NCI-H2081 (cell line): Measurements from ENCODE around the gene UBAP2L.
"Not testable (repeated sequence)": the region's sequence is repeated elsewhere in the genome, so short reads cannot be mapped to it uniquely, and the experiment has no call there.

ENCODE experiments used
- DNase-seq, 2 experiments: peaks; one replicate each; lab custom pipeline; 2025; lab: John Stamatoyannopoulos, UW

The UBAP2L gene

DNA sequence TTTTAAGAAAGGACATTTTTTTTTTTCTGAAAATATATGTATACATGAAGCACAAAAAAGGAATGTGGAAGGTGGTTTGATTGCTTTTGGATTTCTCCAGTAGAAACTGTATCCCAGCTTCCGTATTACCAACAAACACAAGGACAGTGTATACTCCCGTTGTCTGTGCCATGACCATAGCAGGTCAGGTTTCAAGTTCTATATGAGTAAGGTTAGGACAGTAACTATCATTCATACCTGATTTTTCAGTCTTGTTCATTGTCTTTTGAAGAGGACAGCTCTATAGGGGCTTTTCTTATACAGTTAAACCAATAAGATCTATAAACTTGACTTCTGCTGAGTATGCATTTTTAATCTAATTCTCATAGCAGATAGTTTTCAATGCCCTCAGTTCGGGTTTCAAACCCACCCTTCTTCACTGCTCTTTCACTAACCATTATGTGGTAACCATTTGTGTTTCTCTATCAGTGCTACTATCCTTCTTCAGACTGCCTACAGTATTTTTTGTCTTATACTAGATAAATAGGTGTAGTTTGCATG lies 19.6 kb downstream of the UBAP2L start:
- no peak for DNase-seq

GRCh38 chr1:154241703-154242351 lies 21.1 kb downstream of the UBAP2L start:
- no peak for DNase-seq

DNA sequence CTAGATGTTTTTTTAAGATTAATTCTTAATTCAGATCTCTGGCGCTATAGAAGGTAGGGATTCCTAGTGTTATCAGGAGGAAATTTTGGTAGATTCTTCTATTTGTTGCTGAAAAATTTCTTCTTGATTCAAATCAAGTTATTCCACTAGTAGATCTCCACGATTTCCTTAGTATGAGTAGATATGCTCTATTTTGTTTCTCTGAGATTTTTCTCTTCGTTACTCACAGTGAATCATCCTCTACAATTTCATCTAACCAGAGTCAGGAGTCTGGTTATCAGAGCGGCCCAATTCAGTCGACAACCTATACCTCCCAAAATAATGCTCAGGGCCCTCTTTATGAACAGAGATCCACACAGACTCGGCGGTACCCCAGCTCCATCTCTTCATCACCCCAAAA lies 32.9 kb downstream of the UBAP2L start:
- DNase-seq: no peak

DNA sequence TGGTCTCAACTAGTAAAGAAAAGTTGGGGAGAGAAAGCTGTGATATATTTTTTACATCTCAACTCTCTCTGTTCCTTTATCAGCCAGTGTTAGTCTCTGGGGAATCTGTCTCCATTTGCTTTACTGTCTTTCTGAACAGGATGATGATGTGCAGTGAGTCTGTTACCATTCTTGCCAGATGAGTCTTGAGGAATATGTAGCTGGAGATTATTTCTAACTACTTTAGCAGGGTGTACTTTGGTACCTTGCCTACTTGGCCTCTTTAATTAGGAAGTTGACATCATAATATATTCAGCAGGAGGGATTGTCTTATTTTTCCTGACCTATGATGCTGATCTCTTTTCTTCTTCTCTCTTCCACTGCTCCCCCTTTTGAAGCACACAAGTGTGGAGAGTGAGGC lies 35.9 kb downstream of the UBAP2L start:
- DNase-seq: no peak

DNA sequence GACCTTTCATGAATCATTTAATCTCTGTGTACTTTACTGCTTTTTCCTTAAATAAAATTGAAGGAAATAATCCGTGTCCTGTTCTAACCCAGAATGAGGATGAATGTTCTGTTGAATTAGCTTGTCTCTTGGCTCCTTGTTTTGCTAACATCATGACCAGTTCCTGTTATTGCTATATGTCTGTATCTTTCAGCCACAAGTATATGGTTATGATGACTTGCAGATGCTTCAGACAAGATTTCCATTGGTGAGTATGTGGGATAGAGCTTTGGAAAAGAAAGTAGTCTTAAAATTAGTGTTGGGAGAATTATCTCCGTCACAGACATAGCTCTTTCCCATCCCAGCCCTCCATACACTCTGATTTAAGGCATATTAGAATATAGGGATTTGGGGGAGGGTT lies 38.0 kb downstream of the UBAP2L start:
- no peak for DNase-seq

DNA sequence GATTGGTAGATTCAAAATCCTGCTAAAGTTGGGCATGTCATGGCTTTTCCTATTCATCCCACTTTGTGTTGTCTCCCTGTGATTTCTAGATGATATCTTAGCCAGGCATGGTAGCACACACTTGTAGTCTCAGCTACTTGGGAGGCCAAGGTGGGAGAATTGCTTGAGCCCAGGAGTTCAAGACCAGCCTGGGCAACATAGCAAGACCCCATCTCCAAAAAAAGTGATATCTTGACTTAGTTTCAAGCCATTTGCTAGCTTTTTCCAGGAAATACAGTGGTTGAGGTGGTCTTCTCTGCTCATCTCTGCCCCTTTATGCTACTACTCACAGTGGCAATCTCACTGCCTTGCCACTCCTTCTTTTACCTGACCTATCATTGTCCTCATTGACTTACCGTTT lies 39.4 kb downstream of the UBAP2L start:
- no peak for DNase-seq

DNA sequence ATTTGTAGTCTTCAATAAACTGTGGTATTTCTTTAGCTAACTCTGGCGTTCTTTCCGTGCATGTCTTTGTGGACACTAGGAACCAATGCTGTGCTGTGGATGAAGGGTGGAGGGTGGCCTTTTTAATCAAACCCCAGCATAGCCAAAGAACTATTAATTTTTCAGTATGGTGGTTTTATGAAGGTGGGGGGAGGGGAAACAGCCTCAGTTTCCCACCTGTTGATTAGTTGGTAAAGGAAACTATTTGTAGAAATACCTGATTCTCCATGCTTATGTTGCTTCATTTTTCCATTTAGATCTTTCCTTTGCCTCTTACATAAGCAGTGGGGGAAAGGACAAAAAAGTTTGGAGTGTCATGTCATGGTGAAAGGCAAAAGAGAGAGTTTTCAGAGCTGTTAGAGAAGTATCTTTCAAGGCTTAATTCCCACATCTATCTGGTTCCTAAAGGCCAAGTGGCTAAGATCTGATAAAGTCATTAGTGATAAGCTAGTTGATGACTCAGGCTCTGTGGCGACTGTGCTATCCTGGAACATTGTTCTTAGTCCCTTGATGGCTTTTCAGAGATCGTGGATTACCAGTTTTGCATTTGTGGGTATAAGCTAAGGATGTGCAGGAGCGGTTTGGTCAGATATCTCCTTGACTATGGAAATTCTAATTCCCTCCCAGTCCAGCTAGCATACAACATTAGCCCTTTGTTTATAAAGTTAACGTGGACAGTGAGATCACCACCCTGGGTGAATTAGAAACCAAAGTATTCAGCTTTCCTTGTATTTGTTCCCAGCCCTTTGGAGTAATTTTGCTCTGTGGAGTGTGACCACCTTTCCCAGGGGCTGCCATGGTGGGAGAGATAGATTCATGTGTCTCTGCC lies 42.9 kb downstream of the UBAP2L start:
- DNase-seq: no peak

- DNase-seq: no peak
Observed at GRCh38 chr1:154264454-154264853, 43.7 kb downstream of the UBAP2L start.

DNA sequence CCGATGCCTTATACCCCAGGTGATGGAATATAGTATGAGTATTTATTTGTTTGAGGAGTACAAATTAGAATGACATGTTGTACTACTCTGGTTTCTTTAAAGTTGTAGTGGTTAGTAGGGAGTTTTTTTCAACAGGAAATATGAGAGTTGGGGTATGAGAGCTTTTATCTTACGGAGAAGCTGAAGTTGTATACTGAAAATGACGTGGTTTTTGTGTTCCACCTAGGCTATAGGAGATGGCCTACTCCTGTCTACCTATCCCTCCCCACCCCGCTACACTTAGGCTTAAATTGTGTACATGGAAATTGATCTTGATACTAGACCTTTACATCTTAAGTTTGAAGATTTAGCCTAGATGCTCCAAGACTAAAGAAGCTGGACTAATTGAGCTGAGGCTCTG lies 44.8 kb downstream of the UBAP2L start:
- no peak for DNase-seq

DNA sequence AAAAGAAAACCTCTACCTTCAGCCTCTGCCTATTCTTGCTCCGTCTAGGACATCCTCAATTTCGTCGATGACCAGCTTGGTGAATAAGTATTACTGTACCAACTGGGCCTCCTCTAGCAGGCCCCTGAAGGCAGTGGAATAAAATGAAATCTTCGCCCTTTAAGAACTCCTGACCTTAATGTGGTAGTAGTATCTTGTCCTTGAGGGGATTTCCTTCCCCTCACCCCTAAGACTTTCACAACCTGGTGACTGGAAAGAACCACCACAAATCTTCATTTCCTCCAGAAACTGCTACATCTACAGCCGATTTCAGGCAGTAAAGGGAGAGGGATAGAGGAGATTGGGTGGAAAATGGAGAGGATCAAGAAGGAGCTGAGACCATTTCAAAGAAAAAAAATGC lies 50.1 kb downstream of the UBAP2L start:
- DNase-seq: no peak

- DNase-seq: peak; percentile 92 to 97
Observed at GRCh38 chr1:154272217-154272998, 51.7 kb downstream of the UBAP2L start, which contains the start of gene HAX1. Gene HAX1, plus strand, starts transcription at chr1:154272629. Its CDS starts 95 bp downstream, at chr1:154272724.

DNA sequence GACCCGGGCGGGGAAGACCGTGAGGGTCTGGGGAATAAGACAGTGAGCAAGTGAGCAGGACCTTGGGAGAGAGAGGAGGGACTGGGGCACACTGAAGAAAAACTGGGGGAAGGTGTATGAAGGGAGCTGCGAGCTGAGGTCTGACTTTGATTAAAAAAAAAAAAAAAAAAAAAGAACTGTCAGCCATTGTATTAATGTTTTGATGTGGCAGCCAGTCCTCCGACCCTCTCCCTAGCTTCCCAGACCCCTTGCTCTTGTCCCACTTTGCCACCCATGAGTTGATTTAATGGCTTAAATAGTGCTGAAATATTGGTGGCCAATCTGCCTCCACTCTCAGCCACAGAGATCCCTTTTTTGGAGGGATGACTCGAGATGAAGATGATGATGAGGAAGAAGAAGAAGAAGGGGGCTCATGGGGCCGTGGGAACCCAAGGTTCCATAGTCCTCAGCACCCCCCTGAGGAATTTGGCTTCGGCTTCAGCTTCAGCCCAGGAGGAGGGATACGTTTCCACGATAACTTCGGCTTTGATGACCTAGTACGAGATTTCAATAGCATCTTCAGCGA lies 52.3 kb downstream of the UBAP2L start:
- no peak for DNase-seq

DNA sequence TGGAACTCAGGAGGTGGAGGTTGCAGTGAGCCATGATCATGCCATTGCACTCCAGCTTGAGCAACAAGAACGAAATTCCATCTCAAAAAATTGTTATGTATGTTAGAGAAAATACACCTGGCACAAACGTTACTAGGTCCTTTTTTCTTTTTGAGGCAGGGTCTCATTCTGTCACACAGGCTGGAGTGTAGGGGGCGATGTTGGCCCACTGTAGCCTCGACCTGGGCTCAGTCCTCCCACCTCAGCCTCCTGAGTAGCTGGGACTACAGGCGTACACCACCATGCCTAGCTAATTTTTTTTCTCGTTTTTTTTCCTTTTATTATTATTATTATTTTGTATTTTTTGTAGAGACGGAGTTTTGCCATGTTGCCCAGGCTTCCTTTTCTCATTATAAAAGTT lies 56.0 kb downstream of the UBAP2L start:
- peak in 1 of 2 experiments; percentile 12 for DNase-seq

GRCh38 chr1:154287591-154287990 lies 66.8 kb downstream of the UBAP2L start:
- not testable (repeated sequence) for DNase-seq

GRCh38 chr1:154288661-154289060 lies 67.9 kb downstream of the UBAP2L start:
- DNase-seq: no peak

DNA sequence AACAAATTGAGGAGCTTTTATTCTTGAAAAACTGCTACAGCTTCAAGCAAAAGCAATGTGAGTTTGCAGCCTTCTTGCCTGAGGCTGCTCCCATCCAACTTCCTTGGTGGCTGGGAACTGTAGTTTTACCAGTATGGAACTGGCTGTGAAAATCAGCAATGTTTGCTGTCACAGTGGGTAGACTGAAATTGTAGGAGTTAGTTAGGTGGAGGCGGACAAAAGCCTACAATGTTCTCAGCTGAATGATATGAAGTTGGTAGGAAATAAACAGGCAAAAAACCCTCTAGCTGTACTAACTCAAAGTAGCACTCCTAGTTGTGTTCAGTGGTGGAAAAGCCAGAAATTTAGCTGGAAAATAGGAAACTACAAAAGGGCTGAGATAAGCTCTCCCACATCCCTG lies 70.2 kb downstream of the UBAP2L start:
- no peak for DNase-seq

GRCh38 chr1:154295408-154296235 lies 74.9 kb downstream of the UBAP2L start:
- no peak for DNase-seq

DNA sequence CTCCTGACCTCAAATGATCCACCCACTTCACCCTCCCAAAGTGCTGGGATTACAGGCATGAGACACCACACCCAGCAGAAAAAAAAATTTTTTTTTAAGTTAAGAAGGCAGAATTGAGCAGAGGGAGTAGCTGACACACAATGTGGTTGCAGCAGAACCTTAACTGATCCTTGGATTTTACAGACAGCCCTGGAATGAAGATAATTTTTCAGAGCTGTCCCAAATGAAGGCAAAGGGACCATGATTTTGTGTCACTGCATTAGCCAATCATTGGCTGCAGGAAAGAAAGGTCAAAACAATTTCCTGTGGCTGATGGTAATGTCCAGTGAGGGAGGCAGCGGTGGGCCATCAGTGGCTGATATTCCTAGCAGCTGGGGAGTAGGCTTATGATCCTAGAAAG lies 80.8 kb downstream of the UBAP2L start:
- DNase-seq: no peak

GRCh38 chr1:154304664-154305337 lies 84.0 kb downstream of the UBAP2L start:
- DNase-seq: no peak

GRCh38 chr1:154306151-154306550 lies 85.4 kb downstream of the UBAP2L start:
- no peak for DNase-seq
